ENCODE results near the gene OLFML2A. TPM values are rescaled to one million over a fixed set of nuclear protein-coding genes. Genes with fewer than 3 reads are reported as not detected.

OLFML2A gene
- total RNA-seq, 2 donors from 2014 or later: 19.4 to 24.6 TPM

- DNase-seq (no peak), ATAC-seq (no peak)
- intact Hi-C loops (cut with DNase I): no loop called here
Observed at GRCh38 chr9:124790301-124790700, 13.4 kb downstream of the OLFML2A start.

GRCh38 chr9:124790801-124791505, 14.0 kb downstream of the OLFML2A start:
- ATAC-seq (no peak), DNase-seq (no peak)
- intact Hi-C loops (cut with DNase I): no loop called here

- intact Hi-C loops (cut with DNase I): no loop called here
- ATAC-seq: no peak
- DNase-seq: no peak
Observed at GRCh38 chr9:124792257-124793014, 15.5 kb downstream of the OLFML2A start.

GRCh38 chr9:124793015-124793541, 16.1 kb downstream of the OLFML2A start:
- DNase-seq: no peak
- ATAC-seq: peak in 1 of 2 donors; percentile 56
- intact Hi-C loops (cut with DNase I): no loop called here

- ATAC-seq (no peak), DNase-seq (no peak)
- intact Hi-C loops (cut with DNase I): no loop called here
Observed at GRCh38 chr9:124794902-124795491, 18.1 kb downstream of the OLFML2A start.

GRCh38 chr9:124795881-124796431, 19.0 kb downstream of the OLFML2A start:
- ATAC-seq: peak; percentile 27 to 28
- peak; percentile 58 for DNase-seq
- intact Hi-C loops (cut with DNase I): no loop called here

- DNase-seq (no peak), ATAC-seq (peak; percentile 49 to 55)
- intact Hi-C loops (cut with DNase I): no loop called here
Observed at GRCh38 chr9:124797343-124798103, 20.6 kb downstream of the OLFML2A start.

- intact Hi-C loops (cut with DNase I): no loop called here
- ATAC-seq (no peak), DNase-seq (no peak)
Observed at GRCh38 chr9:124799274-124800006, 22.5 kb downstream of the OLFML2A start.

GRCh38 chr9:124800306-124801259, 23.6 kb downstream of the OLFML2A start:
- DNase-seq (peak; percentile 50), ATAC-seq (peak; percentile 70 to 71)
- intact Hi-C loops (cut with DNase I): no loop called here

- intact Hi-C loops (cut with DNase I): no loop called here
- ATAC-seq: no peak
- no peak for DNase-seq
Observed at GRCh38 chr9:124801356-124801755, 24.4 kb downstream of the OLFML2A start.

- intact Hi-C loops (cut with DNase I): no loop called here
- DNase-seq (no peak), ATAC-seq (no peak)
Observed at GRCh38 chr9:124802426-124802825, 25.5 kb downstream of the OLFML2A start.

- no peak for ATAC-seq
- intact Hi-C loops (cut with DNase I): no loop called here
- DNase-seq: no peak
Observed at GRCh38 chr9:124803911-124804310, 27.0 kb downstream of the OLFML2A start.

- no peak for ATAC-seq
- intact Hi-C loops (cut with DNase I): no loop called here
- DNase-seq: no peak
Observed at GRCh38 chr9:124805186-124805585, 28.3 kb downstream of the OLFML2A start.

GRCh38 chr9:124808246-124808956, 31.5 kb downstream of the OLFML2A start:
- DNase-seq: peak; percentile 9
- ATAC-seq: no peak
- intact Hi-C loops (cut with DNase I): no loop called here

GRCh38 chr9:124809211-124809610, 32.3 kb downstream of the OLFML2A start:
- intact Hi-C loops (cut with DNase I): no loop called here
- DNase-seq: peak; percentile 3

GRCh38 chr9:124809741-124810500, 33.0 kb downstream of the OLFML2A start:
- DNase-seq: peak; percentile 13
- ATAC-seq: no peak
- intact Hi-C loops (cut with DNase I): no loop called here

More at GRCh38 chr9:124809211-124809610, 32.3 kb downstream of the OLFML2A start:
- no peak for ATAC-seq
